ENCODE measurements around the gene CLSTN2.

The CLSTN2 gene

GRCh38 chr3:140497331-140497730 lies 562.3 kb downstream of the CLSTN2 start:
- H3K4me3 Mint-ChIP-seq = no peak overlapping the region
- no peak overlapping the region for H3K27ac Mint-ChIP-seq
- H3K36me3 Mint-ChIP-seq (ENCODE audit: low read depth) = no peaks in the 10 kb centered on the region
- H3K27me3 Mint-ChIP-seq (ENCODE audit: low read depth) = peaks cover 17% of the 10 kb centered on the region
- peaks cover 9% of the 10 kb centered on the region for H3K4me1 Mint-ChIP-seq
- no peaks in the 10 kb centered on the region for H3K9me3 Mint-ChIP-seq
- TF ChIP-seq, protein P1, sequence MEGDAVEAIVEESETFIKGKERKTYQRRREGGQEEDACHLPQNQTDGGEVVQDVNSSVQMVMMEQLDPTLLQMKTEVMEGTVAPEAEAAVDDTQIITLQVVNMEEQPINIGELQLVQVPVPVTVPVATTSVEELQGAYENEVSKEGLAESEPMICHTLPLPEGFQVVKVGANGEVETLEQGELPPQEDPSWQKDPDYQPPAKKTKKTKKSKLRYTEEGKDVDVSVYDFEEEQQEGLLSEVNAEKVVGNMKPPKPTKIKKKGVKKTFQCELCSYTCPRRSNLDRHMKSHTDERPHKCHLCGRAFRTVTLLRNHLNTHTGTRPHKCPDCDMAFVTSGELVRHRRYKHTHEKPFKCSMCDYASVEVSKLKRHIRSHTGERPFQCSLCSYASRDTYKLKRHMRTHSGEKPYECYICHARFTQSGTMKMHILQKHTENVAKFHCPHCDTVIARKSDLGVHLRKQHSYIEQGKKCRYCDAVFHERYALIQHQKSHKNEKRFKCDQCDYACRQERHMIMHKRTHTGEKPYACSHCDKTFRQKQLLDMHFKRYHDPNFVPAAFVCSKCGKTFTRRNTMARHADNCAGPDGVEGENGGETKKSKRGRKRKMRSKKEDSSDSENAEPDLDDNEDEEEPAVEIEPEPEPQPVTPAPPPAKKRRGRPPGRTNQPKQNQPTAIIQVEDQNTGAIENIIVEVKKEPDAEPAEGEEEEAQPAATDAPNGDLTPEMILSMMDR (IDR thresholded peaks at IDR 0.05; ENCODE audit: unreplicated experiment in 3 of 3) = no peak

DNA sequence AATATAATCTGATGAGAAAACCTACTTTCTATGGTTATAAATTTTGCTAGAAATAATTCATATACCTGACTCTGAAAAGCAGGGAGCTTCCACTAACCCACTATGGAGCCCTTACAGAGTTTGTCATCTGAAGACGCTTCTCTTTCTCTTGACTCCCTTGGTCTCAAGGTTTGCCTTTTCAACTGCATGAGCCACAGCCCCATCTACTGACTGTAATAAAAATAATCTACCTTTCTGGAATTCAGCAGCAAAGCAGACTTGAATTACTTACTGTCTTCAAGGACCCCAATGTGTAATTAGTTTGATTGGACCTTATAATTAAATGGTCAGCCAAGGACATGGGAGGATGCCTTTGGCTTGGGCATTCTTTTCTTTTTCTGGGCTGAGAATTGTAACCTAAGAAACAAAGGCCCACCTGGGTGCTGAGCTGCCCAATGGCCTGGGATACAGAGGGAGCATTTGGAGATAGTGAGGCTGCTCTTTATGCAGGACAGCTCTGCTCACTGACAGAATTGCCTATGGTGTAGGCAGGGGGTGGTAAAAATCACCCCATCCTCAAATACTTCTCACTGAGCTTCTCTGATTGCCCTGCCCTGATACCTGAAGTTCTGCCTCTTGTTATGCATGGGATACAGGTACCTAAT lies 564.3 kb downstream of the CLSTN2 start:
- Mint-ChIP-seq H3K4me3 (no peak overlapping the region), H3K9me3 (no peaks in the 10 kb centered on the region), H3K27me3 (ENCODE audit: low read depth) (peaks cover 17% of the 10 kb centered on the region), H3K36me3 (ENCODE audit: low read depth) (no peaks in the 10 kb centered on the region), H3K27ac (no peak overlapping the region), H3K4me1 (peaks cover 9% of the 10 kb centered on the region)
- TF ChIP-seq, protein P1 (IDR thresholded peaks at IDR 0.05; ENCODE audit: unreplicated experiment in 3 of 3) = peak; percentile 49 to 66 (median 61)

DNA sequence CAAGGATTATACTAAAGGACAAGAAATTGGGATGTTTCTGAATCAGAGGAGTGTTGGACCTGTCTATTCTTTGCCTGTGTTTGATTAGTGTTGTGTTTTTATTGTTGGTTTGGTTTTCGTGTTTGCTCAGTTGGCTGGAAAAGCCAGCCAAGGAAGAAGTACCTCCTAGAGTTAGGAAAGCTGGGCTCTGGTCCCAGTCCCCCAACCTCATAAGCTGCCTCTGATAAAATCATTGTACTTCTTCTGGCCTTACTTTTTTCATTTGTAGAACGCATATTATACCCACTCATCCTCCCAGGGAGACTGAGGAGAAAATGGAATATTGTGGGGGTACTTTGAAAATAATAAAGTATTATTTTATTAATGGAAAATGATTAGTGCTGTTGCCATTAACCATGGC lies 565.5 kb downstream of the CLSTN2 start:
- H3K9me3 Mint-ChIP-seq = no peaks in the 10 kb centered on the region
- no peak overlapping the region for H3K4me3 Mint-ChIP-seq
- peaks cover 12% of the 10 kb centered on the region for H3K27me3 Mint-ChIP-seq (ENCODE audit: low read depth)
- H3K27ac Mint-ChIP-seq = no peak overlapping the region
- peaks cover 21% of the 10 kb centered on the region for H3K4me1 Mint-ChIP-seq
- H3K36me3 Mint-ChIP-seq (ENCODE audit: low read depth) = no peaks in the 10 kb centered on the region
- TF ChIP-seq, protein P1 (IDR thresholded peaks at IDR 0.05; ENCODE audit: unreplicated experiment in 3 of 3) = no peak

DNA sequence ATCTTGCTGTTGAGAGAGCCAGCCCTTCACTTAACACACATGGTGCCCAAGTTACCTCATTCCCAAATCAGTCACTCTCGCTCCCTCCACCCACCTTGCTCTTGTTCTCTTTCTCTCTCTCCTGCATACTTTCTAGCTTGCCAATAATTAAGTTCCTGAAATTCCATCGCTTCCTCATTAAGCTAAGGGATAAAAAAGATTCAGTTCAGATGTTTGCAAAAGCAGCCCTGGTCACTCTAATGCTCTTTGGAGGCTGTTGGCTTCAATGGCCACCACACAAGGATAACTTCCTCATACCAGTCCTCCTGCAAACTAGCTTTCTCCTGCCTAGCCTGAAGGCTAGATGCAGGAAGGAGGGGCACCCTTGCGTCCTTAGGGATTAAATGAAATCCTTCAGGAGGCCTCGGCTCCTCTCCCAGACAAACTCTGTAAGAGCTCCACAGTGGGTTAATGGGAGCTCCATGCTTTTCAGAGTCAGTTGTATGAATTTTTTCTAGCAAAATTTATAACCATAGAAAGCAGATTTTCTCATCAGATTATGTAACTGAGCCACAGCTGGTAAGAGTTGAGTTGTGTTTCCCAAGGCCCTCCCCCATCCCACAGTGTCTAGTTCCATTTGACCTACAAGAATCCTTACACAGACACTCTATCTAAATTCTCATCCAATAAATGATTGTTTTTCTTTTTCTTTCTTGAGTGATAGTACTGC lies 566.2 kb downstream of the CLSTN2 start:
- Mint-ChIP-seq H3K36me3 (ENCODE audit: low read depth) (no peaks in the 10 kb centered on the region), H3K27me3 (ENCODE audit: low read depth) (peaks cover 12% of the 10 kb centered on the region), H3K4me1 (peaks cover 29% of the 10 kb centered on the region), H3K27ac (peak overlapping the region; percentile 8 to 20 (median 15)), H3K9me3 (no peaks in the 10 kb centered on the region), H3K4me3 (no peak overlapping the region)
- TF ChIP-seq, protein P1 (IDR thresholded peaks at IDR 0.05; ENCODE audit: unreplicated experiment in 3 of 3) = no peak

DNA sequence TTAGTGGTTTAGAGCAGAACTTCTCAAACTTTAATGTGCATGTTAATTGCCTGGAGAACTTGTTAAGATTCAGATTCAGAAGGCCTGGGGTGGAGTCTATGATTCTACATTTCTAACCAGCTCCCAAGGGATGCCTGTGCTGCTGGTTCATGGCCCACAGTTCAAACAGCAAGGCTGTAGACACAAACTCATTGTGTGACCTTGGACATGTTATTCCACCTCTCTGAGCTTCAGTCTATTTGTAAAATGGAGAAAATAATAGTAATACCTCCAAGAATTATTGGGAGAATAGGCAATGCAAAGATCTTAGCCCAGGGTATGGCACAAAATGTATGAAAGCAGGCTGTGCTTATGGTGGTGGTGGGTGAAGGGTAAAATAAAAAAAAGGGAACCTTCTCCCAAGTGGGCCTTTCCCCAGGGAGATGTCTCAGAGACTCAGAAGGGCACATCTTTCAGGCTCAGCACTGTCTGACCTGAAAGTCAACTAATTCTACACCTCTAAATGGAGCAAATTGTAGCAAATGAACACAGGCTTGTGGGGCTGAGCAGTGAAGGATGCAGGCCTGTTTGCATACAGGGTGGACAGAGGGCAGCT lies 566.9 kb downstream of the CLSTN2 start:
- H3K36me3 Mint-ChIP-seq (ENCODE audit: low read depth) = no peaks in the 10 kb centered on the region
- peaks cover 31% of the 10 kb centered on the region for H3K4me1 Mint-ChIP-seq
- no peaks in the 10 kb centered on the region for H3K9me3 Mint-ChIP-seq
- peak overlapping the region in 2 of 3 experiments; percentile 15 to 18 for H3K27ac Mint-ChIP-seq
- no peak overlapping the region for H3K4me3 Mint-ChIP-seq
- TF ChIP-seq, protein P1 (IDR thresholded peaks at IDR 0.05; ENCODE audit: unreplicated experiment in 3 of 3) = no peak
- peaks cover 7% of the 10 kb centered on the region for H3K27me3 Mint-ChIP-seq (ENCODE audit: low read depth)
